Ramos (cell line): Measurements from ENCODE around the gene CNTN4.

Source experiments
- in situ Hi-C: fragments of 300-500 bp; cut with MboI; formaldehyde crosslinking; loops from one replicate; pipeline ENCODE4 v1.14.3; 2022; ENCODE audit warnings: low sequenced_read_pairs; ENCODE audit not compliant: unreplicated experiment

CNTN4 gene

GRCh38 chr3:2656806-2657777 is 558.4 kb downstream of the CNTN4 start:
- in situ Hi-C loops: no loop called here

- in situ Hi-C loops: no loop called here
Observed at GRCh38 chr3:2657971-2658370, 559.3 kb downstream of the CNTN4 start.

GRCh38 chr3:2659896-2660295 is 561.2 kb downstream of the CNTN4 start:
- in situ Hi-C loops: no loop called here

GRCh38 chr3:2661078-2661477 is 562.4 kb downstream of the CNTN4 start:
- in situ Hi-C loops: no loop called here

GRCh38 chr3:2677501-2677900 is 578.8 kb downstream of the CNTN4 start:
- in situ Hi-C loops: no loop called here

GRCh38 chr3:2680236-2680635 is 581.6 kb downstream of the CNTN4 start:
- in situ Hi-C loops: no loop called here

- in situ Hi-C loops: no loop called here
Observed at GRCh38 chr3:2684046-2684445, 585.4 kb downstream of the CNTN4 start.

- in situ Hi-C loops: no loop called here
Observed at GRCh38 chr3:2686816-2687502, 588.3 kb downstream of the CNTN4 start.

GRCh38 chr3:2697589-2697988 is 598.9 kb downstream of the CNTN4 start:
- in situ Hi-C loops: no loop called here

GRCh38 chr3:2701471-2701870 is 602.8 kb downstream of the CNTN4 start:
- in situ Hi-C loops: no loop called here

GRCh38 chr3:2706144-2706835 is 607.6 kb downstream of the CNTN4 start:
- in situ Hi-C loops: no loop called here

- in situ Hi-C loops: no loop called here
Observed at GRCh38 chr3:2706836-2707210, 608.2 kb downstream of the CNTN4 start.

- in situ Hi-C loops: no loop called here
Observed at GRCh38 chr3:2711081-2711480, 612.4 kb downstream of the CNTN4 start.

- in situ Hi-C loops: no loop called here
Observed at GRCh38 chr3:2713923-2714322, 615.3 kb downstream of the CNTN4 start.

GRCh38 chr3:2714834-2715233 is 616.2 kb downstream of the CNTN4 start:
- in situ Hi-C loops: no loop called here

- in situ Hi-C loops: no loop called here
Observed at GRCh38 chr3:2727101-2727500, 628.4 kb downstream of the CNTN4 start.

- in situ Hi-C loops: no loop called here
Observed at GRCh38 chr3:2727610-2728318, 629.1 kb downstream of the CNTN4 start.

GRCh38 chr3:2731843-2732242 is 633.2 kb downstream of the CNTN4 start:
- in situ Hi-C loops: no loop called here

- in situ Hi-C loops: no loop called here
Observed at GRCh38 chr3:2735392-2735894, 636.8 kb downstream of the CNTN4 start.

GRCh38 chr3:2741516-2741915 is 642.9 kb downstream of the CNTN4 start:
- in situ Hi-C loops: no loop called here
